ENCODE data around the gene KCNK1.
"Not testable (repeated sequence)": the region's sequence is repeated elsewhere in the genome, so short reads cannot be mapped to it uniquely, and the experiment has no call there.

Gene KCNK1

DNA sequence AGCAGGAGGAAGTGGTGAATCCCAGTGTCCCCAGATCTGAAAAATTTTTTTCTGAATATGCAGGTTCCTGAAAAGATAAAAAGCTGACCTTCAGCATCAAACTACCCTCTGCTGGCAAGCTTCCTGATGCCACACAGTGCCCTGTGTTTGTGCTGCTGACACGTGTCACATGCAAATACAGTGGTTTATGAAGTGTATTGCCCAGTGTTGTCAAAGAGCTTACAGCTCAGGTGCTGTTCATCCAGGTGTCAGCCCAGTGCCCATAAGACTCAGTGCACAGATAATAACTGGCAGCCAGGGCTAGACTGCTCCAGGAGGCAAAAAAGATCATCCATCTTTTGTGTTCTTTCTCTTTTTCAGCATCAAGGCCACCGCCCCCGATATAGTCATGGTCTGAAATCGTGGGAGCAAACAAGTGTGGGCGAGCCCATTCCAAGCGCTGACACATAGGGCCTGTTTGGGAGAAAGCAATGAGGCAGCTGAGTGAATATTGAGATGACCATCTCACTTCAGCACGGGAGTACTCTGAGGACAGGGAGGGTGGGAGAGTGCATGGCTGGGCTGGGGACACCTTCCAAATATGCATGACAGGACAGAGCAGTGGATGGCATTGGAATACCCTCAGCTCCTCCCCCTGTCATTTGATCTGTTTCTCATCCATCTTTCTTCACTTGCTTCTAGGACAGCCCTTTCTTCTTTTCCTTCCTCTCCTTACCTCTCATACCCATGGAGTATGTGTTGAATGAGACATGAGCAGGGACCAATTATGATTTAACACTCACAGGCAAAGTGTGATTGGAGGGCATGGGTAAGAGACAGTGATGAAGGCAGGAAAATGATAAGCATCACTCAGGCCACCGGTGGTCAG lies 6.4 kb upstream of the KCNK1 start:
- no peak for DNase-seq (ENCODE audit: low read depth)

DNA sequence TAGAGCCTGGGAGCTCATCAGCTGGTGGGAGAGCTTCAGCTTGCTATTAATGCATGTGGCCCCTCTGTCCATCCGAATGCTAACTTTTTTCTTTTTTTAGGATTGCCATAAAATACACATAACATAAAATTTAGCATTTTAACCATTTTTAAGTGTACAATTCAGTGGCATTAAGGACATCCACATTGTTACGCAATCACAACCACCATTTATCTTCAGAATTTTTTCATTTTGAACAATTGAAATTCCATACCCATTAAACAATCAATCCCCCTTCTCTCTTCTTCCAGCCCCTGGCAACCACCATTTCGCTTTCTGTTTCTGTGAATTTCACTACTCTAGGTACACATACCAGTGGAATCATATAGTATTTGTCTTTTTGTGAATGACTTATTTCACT lies 4.9 kb upstream of the KCNK1 start:
- DNase-seq (ENCODE audit: low read depth), result no peak

DNA sequence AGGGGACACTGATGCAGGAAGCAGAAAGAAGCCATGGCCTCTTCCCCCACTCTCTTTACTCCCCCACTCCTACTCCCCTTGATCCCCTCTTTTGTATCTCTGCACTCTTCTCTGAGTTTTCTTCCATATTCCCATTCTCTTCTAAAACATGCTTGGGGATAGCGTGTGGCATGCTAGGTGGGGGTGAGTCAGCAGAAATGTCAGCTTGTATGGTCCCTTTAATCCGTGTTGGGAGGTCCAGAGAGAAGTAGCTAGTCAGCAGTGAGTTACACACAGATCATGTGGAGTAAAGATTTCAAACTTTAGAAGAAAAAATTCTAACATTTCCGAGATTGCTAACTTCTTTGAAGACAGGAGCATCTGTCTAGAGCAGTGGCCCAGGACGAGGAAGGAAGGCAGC lies 4.0 kb upstream of the KCNK1 start:
- no peak for DNase-seq (ENCODE audit: low read depth)

DNA sequence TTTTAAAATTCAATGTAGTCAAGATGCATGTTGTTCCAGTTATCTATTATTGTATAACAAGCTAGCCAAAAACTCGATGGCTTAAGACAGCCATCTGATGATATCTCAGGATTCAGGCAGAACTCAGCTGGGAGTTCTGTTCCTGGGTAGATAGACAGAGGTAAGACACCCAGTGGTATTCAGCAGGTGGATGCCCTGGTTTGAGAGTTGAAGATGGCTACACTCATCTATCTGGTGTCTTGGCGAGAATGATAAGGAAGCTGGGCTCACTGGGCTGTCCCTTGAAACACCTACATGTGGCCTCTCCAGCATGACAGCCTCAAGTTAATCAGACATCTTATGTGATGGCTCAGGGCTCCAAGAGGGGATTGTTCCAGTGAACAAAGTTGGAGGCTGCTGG lies 3.3 kb upstream of the KCNK1 start:
- DNase-seq (ENCODE audit: low read depth), result no peak

DNA sequence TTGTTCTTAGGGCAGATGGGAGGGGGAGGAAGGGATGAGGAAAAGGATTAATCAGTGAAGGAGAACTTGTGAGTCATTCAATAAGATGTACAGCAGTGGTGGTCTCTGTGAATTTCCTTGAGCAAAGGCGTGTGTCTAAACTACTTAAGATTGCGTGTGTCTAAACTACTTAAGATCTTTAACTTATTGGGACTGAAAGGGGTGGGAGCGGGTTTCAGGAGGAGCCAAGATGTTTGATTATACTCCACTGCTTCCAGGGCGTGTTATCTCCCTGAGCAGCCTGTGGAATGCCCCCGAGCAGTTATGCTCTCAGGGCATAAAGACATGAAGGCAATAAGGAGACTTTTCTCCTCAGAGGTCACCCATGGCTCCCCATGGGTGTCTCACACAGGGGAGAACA lies 2.5 kb upstream of the KCNK1 start:
- DNase-seq (ENCODE audit: low read depth), result not testable (repeated sequence)

DNA sequence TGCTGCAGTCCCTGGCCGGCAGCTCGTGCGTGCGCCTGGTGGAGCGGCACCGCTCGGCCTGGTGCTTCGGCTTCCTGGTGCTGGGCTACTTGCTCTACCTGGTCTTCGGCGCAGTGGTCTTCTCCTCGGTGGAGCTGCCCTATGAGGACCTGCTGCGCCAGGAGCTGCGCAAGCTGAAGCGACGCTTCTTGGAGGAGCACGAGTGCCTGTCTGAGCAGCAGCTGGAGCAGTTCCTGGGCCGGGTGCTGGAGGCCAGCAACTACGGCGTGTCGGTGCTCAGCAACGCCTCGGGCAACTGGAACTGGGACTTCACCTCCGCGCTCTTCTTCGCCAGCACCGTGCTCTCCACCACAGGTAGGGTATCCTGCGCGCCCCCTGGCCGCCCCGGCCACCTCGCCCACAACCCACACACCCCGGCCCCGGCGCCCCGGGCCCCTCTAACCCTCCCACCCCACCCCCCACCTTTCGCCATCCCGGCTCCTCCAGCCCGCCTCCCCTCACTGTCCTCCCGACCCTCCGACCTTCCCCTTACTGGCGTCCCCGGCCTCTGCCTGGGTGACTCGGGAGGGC lies 352 bp downstream of the KCNK1 start:
- DNase-seq (ENCODE audit: low read depth), result no peak

DNA sequence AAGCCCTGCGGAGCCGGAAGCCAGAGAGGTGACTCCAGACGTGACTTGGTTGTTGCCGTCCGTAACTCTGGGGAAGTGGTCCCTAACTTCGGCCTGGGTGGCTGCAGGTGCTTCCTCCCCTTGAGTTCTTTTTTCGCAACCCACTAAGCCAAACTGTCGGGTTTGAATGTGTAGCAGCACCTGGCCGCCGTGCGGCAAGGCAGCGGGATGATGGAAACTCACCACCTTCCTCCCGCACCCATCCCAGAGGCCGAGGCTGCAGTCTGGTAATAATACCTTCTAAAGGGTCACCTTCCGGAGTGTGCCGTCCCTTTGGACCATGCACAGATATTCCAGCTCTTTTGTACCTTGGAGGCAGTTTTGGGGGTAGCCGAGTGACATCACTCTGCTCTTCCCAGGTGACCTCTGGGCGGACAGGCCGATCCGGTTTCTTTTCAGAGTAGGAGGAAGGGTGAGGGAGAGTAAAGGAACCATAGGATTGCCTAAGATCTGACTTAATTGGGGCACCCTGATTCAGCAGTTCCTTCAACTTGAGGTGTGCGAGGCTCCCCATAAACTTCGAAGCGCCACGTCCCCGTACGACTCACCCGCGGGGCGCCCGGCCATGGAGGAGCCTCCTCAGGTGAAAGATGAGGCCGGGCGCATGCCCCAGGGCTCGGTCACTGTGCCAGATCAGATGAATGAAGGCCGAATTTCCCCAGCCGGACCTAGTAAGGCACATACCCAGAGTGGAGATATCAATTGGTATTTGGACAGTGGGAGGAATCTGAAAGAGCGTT lies 1.0 kb downstream of the KCNK1 start:
- no peak for DNase-seq (ENCODE audit: low read depth)

DNA sequence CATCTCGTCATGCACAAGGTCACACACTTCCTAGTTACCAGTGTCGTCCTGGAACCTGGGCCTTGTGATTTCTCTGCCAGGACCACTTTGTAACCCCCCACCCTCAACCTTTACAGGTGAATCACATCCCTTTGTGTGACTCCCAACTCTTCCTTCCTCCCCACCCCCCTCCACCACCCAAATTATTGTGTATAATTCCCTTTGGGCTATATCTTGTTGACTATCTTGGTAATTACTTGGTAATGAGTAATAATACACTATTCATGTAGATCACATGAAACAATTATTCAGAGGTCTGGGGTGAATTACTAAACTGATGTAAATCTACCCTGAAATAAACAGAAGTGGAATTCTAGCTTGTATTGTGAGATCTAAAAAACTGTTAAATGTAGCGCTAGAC lies 1.7 kb downstream of the KCNK1 start:
- DNase-seq (ENCODE audit: low read depth), result no peak

DNA sequence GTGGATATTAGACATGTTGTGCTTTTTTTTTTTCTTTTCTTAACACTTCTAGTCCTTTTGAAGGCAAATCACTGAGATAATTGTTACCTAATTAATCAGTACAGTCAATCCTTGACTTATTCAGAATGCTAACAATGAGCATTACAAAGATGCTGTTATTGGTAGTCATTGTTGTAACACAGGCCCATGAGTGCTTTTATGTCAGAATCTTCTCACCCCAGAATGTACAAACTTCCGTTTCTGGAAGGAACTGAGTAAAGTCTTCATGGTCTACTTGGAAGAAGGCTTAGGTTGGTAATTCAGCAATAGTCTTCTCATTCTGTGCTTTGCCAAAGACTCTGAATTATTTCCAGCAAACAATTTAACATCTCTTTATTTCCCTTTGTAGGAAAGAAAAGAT lies 3.1 kb downstream of the KCNK1 start:
- DNase-seq (ENCODE audit: low read depth), result no peak

DNA sequence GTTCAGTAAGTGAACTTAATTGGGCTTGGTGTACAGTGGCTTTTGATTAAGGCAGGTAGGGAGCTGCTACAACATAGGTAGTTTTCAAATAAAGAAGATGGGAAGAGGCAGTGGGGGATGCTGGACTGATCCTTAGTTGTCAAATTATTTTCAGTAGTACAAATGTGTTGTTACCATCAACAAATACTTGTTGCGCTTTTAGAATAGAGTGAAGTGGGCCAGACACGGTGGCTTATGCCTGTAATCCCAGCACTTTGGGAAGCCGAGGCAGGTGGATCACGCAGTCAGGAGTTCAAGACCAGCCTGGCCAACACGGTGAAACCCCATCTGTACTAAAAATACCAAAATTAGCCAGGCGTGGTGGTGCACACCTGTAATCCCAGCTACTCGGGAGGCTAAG lies 5.5 kb downstream of the KCNK1 start:
- DNase-seq (ENCODE audit: low read depth), result not testable (repeated sequence)

DNA sequence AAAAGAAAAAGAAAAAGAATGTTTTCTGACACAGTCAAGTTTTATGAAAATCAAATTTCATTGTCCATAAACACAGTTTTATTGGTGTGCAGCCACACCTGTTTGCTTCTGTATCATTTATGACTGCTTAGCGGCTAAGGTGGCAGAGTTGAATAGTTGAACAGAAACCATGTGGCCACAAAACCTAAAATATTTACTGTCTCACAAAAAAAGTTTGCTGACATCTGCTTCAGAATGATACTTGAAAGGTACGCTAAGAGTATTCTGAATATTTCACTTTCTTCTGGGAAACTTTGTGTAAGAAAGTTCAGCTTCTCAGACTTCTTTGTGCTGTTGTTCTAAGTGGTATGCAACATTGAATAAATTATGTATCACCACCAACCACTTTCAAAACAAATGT lies 6.2 kb downstream of the KCNK1 start:
- DNase-seq (ENCODE audit: low read depth), result no peak

DNA sequence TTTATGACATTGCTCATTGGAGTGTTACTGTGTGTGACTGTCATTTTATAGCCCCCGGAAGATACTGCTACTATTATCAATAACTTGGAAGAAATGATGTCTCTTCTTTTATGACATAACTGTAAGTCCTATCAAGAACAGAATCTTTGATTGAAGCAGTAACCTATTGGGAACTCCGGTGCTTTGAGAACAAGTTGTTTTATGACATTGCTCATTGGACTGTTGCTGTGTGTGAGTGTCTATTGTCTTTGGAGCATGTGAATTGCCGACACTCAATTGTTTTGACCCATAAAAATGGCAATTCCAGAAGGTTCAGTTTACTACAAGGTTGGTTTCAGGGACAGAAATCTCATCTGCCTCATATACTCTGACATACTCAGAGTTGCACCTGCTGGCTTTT lies 8.0 kb downstream of the KCNK1 start:
- DNase-seq (ENCODE audit: low read depth), result no peak

DNA sequence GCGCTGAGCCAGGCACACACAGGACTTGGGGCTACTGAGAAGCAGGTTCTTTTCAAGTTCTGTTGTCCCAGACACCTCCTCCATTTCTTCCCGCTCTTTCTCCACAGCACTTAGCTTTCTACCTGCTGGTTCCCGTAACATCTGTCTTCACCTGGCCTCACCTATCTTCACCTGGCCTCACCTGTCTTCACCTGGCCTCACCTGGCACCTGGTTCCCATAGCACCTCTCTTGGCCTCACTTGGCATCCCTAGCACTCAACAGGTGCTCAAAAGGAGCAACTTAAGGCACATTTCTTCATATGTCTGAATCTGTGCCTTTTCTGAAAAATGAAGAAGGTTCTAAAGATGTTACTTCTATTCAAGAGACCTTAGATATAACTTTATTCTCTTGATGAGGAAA lies 10.4 kb downstream of the KCNK1 start:
- DNase-seq (ENCODE audit: low read depth), result no peak

DNA sequence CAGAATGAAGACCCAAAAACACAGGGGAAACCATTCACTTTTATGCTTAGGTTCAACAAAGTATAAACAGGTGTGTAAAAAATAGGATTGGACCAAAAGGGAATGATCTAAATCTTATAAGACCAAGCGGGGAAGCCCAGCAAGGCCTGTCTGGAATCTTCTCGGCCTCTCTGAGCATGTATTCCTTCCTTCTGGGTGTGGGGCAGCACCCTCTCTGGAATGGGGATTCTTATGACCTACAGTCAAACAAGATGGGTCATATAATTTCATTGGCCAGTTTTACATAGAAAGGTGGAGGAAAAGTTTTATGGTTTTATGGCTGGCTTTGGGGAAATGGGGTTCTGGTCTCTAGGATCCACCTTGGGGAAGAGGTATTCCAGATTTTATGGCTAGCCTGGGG lies 11.2 kb downstream of the KCNK1 start:
- no peak for DNase-seq (ENCODE audit: low read depth)

DNA sequence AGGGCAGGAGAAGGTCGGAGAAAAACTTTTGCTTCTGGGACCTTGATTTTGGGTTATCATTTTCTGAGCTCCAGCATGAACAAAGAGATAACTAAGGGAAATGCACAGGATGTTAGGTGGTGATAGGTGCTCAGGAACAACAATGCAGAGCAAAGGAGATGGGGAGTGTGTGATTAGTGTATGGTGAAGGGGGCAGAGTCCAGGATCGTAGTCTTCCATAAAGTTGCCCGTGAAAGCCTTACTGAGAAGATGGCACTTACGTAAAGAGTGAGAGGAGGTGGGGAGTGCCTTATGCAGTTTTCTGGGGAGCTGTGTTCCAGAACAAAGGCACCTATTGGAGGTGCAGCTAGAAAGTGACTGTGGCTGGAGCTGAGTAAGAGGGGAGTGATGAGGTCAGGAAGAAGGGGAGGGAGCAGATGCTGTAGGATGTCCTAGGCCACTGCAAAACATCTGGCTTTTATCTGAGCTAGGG lies 11.6 kb downstream of the KCNK1 start:
- DNase-seq (ENCODE audit: low read depth), result no peak

DNA sequence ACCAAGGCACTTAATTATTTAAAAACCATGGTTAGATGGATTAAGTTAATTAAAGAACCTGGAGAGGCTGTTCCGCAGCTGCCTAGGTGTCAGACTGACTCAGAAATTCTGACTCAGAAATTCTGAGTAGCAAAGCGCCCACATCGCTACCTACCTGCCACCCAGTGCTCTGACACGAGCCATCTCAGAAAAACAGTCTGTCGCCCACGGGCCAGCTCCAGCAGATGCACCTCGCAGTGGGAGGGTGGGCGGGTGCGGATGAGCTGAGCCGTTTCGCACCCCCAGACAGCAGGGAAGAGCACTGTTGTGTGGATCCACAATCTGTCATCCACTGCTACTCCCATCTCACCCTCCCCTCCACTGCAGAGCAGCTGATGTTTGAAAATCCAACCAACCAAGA lies 13.5 kb downstream of the KCNK1 start:
- no peak for DNase-seq (ENCODE audit: low read depth)

DNA sequence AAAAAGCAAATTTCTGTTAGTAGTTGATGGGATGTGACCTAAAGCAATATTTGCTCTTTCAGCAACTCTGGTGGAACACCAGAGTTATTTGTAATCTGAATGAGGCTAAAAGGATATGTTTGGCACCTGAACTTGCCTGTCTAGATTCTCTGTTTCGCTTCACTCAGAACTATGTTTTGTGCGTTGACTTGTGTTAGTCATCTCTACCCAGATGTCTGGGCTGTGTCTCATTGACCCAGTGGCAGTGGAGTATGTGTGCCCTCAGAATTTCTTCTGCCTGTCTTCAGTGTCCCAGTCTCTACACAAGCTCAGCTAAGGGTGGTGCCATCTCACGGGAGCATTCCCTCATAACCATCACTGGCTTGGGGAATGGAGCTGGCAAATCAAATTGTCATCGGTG lies 13.9 kb downstream of the KCNK1 start:
- DNase-seq (ENCODE audit: low read depth), result no peak

DNA sequence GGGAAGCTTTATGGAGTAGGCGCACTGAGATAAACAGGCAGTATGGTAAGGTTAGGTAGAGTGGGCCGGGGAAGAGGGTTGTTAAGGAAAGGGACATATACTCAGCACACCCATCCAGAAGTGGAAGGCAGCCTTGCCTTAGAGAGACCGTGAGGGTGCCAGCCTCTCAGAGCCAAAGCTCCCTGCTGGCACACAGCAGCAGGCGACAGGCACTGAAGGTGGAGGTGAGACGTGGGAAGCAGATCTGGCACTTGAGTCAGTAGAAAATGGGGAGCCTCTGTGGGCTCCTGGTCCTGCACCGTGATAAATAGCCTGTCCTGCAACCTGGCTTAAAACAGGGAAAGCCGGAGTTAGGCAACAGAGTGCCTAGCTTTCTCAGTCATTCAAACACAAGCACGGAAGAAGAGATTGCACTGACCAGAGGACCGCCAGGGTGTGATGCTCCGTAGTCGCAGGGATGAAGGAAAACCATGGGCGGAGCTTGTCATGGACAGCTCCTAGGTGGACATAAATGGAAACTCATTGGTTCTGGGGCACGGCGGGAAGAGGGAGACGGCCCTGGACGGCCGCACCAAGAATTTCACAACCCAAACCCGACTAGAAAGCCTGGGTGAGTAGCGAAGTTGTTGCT lies 15.5 kb downstream of the KCNK1 start:
- no peak for DNase-seq (ENCODE audit: low read depth)

DNA sequence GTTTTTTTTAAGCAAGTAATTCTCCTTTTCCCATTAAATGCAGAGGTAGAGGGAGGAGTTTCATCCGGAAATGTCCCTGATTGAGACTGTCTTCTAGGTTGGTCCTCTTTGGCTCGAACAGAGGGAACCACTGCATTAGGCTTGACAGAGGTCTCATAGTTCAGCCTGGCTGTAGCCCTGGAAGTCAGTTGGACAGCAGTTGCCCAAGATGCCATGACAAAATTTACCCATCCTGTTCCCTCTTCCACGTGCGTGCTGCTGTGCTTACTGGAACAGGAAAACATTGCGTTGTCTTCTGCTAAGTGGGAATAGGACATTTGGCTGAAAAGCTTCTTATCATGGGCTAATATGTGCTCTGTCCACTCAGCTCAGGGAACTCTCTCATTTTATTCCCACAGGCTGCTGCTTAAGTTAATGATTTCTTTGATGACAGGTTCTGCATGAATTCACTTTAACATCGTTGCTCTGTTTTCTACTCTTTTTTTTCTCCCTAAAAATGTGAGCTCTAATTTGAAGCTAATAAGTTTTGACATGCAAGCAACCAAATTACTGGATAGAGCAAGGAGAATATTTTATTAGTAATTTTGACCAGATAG lies 18.0 kb downstream of the KCNK1 start:
- no peak for DNase-seq (ENCODE audit: low read depth)

DNA sequence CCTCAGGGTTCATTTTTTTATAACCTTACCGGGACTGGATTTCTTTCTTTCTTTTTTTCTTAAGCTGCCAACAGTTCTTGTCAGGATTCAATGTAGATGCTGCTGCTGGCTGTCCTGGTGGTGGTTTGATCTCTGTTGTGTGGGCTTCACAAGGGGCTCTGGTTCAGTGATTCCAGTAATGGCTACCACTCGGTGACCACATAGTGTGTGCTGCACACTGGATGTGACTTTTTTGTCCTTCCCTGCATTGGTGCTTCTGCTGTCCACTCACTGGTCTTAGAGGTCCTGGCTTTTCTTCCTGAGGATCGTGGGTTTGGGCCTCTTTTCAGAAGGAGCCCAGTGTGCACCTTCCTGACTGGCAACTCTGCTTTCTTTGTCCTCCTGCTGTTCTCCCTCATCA lies 18.5 kb downstream of the KCNK1 start:
- DNase-seq (ENCODE audit: low read depth), result no peak

DNA sequence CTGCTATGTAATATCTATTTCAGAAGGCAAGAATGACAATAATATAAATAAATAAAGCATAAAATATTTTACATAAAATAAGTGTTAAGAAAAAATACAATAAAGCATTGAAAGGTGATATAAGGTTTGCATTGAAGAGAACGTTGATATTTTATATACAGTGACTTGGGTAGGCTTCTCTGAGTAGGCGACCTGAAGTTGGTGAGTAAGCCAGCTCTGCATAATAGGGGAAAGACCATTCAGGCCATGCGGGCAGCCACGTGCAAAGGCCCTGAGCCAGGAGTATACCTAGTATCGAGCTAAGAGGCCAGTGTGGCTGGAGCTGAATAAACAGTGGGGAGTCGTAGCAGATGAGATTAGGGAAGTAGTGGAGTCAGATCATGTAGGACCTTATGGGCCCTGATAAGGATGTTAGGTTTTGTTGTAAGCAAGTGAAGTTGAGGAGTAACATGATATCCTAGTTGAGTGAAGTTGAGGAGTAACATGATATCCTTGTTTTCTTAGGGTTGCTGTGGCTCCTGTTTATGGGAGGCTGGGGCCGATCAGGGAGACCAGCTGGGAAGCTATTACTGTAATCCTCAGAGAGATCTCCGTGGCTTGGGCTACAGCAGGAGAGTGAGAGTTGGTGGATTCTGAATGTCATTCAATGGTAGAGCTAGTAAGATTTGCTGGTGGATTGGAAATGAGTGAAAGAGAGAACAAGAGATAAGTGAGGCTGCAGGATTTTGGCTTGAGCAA lies 22.0 kb downstream of the KCNK1 start:
- DNase-seq (ENCODE audit: low read depth), result no peak

DNA sequence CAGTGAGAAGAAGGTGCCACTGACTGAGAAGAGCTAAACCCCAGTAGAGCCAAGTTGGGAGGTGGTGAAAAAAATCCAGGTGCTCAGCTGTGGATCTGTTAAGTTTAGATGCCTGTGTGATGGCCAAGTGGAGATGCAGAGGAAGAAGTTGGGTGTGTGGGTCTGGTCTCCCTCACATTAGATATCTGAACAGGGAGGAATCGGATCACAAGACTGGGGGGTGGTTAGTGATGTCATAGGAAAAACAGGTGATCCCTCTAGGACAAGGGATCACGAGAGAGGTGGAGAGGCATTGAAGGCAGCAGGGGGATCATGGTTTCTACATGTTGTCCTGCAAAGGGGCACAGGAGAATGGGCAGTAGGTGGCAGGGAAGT lies 22.6 kb downstream of the KCNK1 start:
- no peak for DNase-seq (ENCODE audit: low read depth)

Data from T-helper 22 cell (primary cell).